ENCODE data around the gene ERC2.

GRCh38 chr3:55630921-55631299 is 837.4 kb downstream of the ERC2 start:
- TF ChIP-seq CTCF (IDR thresholded peaks at IDR 0.05) (no peak), BHLHE40 (IDR thresholded peaks at IDR 0.05; ENCODE audit: low read depth, low read length) (no peak), RCOR1 (IDR thresholded peaks at IDR 0.05; ENCODE audit: low read depth, low read length) (no peak), POLR2A (IDR thresholded peaks at IDR 0.05; ENCODE audit: low read length) (no peak), SMC3 (IDR thresholded peaks at IDR 0.05) (no peak), ZNF302 (CRISPR knock-in tag; IDR thresholded peaks at IDR 0.05) (no peak), JUN (IDR thresholded peaks at IDR 0.05) (no peak), NR3C1 (IDR thresholded peaks at IDR 0.05) (no peak), MAZ (IDR thresholded peaks at IDR 0.05; ENCODE audit: borderline replicate concordance, low read depth, low read length) (no peak), HDAC2 (IDR thresholded peaks at IDR 0.05) (no peak)
